Transverse colon (tissue), 4 donors: ENCODE results near the gene SERF2. TPM values are rescaled to one million over a fixed set of nuclear protein-coding genes. Genes with fewer than 3 reads are reported as not detected.

Source experiments
- DNase-seq: peaks from one replicate; pipeline ENCODE4 v3.0.0-alpha.2; 2019
- H3K27ac ChIP-seq, 4 donors: fragments of 200-600 bp; sonication (generic); 2 replicates each; pipeline ENCODE4 v1.5.1; 2016 to 2018; ENCODE audit warnings: inconsistent platforms in 4 of 4
- H3K27me3 ChIP-seq: fragments of 200-600 bp; sonication (generic); 2 replicates; pipeline ENCODE4 v1.5.1; 2017; ENCODE audit warnings: inconsistent platforms
- H3K36me3 ChIP-seq, 4 donors: fragments of 200-600 bp; sonication (generic); 2 replicates each; pipeline ENCODE4 v1.5.1; 2017 to 2019; ENCODE audit warnings: inconsistent platforms in 4 of 4
- H3K4me1 ChIP-seq, 4 donors: fragments of 200-600 bp; sonication (generic); 2 replicates each; pipeline ENCODE4 v1.5.1; 2017 to 2020; ENCODE audit warnings: inconsistent platforms in 4 of 4
- H3K4me3 ChIP-seq, 4 donors: fragments of 200-600 bp; sonication (generic); 1 replicate in 1 of 4; 2 replicates in 3 of 4; pipeline versions ENCODE4 v1.5.1 to v1.6.1; 2017 to 2019; ENCODE audit warnings: inconsistent platforms in 4 of 4
- H3K9me3 ChIP-seq, 2 donors: fragments of 200-600 bp; sonication (generic); 2 replicates each; pipeline ENCODE4 v1.5.1; 2017 to 2019; ENCODE audit warnings: inconsistent platforms in 2 of 2
- EP300 ChIP-seq: sonication (generic); formaldehyde crosslinking; IDR thresholded peaks from one replicate; pipeline ENCODE4 v1.6.1; 2017; ENCODE audit warnings: antibody characterized with exemption, low read depth
- POLR2A ChIP-seq: fragments of 450-650 bp; IDR thresholded peaks from one replicate; pipeline ENCODE4 v1.6.1; 2016; ENCODE audit warnings: antibody characterized with exemption, mild to moderate bottlenecking, moderate library complexity
- POLR2AphosphoS5 ChIP-seq, 3 donors: sonication (generic); formaldehyde crosslinking; IDR thresholded peaks; one replicate each; pipeline ENCODE4 v1.6.1; 2016; ENCODE audit warnings: antibody characterized with exemption in 3 of 3
- WGBS, 2 donors: methylation state at CpG; one replicate each; pipeline ENCODE4 v1.1.5; 2018; ENCODE audit warnings: low coverage in 1 of 2; 5-methylcytosine and 5-hydroxymethylcytosine counted together
- in situ Hi-C, 4 donors: fragments of 200-750 bp; cut with MboI; loops; one replicate each; pipeline versions ENCODE4 v1.15.0 to v1.15.1; 2017; ENCODE audit warnings: low sequenced_read_pairs in 3 of 4, low pct_ligation_motif_present in 1 of 4, low pct_unique_long_range_greater_than_20kb in 1 of 4
- intact Hi-C: fragments of 100-400 bp; cut with DNase I; formaldehyde crosslinking; loops from one replicate; pipeline ENCODE4 v1.15.1; 2023; ENCODE audit warnings: low total_unique reads
- total RNA-seq, 4 donors: library from RNA; depleted of rRNA; stranded (reverse); fragments of >200 nt; gene quantifications; one replicate each; pipeline ENCODE4 v1.1.0, GENCODE V29; 2016
- TF ChIP-seq, protein P1 (sequence below), 5 experiments: fragments of 200-600 bp in 3 of 5; fragments of 450-650 bp in 2 of 5; sonication (generic) in 3 of 5; IDR thresholded peaks; 1 replicate in 2 of 5; 2 replicates in 3 of 5; pipeline ENCODE4 v1.5.1; 2016 to 2017; ENCODE audit warnings: antibody characterized with exemption in 5 of 5, inconsistent platforms in 3 of 5, mild to moderate bottlenecking in 2 of 5, moderate library complexity in 1 of 5

SERF2 gene
- total RNA-seq, 4 donors from 2014 or later, result 663 to 1,001 (median 825) TPM

DNA sequence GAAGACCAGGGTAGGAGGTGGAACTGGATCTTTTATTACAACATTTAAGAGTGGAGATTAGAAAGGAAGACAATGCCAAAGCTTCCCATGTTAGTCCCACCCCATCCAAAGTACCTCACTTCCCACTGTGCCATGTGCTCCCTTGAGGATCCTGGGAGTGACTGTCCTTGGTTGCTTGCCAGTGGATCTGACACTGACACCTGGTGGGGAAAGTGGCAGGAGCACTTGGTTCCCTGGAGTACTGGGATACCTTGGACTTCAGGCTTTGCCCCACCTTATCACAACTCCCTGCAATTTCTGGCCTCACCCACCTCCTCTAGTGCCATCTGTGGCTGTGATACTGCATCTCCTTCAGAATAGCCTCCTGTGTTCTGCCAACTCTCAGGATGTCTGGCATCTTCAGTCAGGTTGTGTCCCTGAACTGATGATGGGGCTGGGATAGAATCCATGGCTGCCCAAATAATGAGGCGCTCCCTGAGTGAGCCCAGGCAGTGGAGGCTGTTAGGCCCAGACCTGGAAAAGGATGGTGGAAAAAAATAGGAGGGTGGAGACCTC, 16.6 kb upstream of the SERF2 start:
- peaks cover 0 to 33% (median 17%) of the 10 kb centered on the region in 4 donors for H3K4me1 ChIP-seq
- no peaks in the 10 kb centered on the region for H3K27me3 ChIP-seq
- H3K9me3 ChIP-seq, result no peaks in the 10 kb centered on the region
- intact Hi-C loops (no loop called here), in situ Hi-C loops (loop anchor here in 1 of 4 donors (25.0 kb wide), 1 partner anchor 288 kb away; the partner anchor contains the start of gene TP53BP1)
- TF ChIP-seq, protein P1, sequence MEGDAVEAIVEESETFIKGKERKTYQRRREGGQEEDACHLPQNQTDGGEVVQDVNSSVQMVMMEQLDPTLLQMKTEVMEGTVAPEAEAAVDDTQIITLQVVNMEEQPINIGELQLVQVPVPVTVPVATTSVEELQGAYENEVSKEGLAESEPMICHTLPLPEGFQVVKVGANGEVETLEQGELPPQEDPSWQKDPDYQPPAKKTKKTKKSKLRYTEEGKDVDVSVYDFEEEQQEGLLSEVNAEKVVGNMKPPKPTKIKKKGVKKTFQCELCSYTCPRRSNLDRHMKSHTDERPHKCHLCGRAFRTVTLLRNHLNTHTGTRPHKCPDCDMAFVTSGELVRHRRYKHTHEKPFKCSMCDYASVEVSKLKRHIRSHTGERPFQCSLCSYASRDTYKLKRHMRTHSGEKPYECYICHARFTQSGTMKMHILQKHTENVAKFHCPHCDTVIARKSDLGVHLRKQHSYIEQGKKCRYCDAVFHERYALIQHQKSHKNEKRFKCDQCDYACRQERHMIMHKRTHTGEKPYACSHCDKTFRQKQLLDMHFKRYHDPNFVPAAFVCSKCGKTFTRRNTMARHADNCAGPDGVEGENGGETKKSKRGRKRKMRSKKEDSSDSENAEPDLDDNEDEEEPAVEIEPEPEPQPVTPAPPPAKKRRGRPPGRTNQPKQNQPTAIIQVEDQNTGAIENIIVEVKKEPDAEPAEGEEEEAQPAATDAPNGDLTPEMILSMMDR (IDR thresholded peaks at IDR 0.05), result peak; percentile 27 to 82 (median 52)
- TF ChIP-seq POLR2A, result peak; percentile 77
- no peak for TF ChIP-seq EP300
- TF ChIP-seq POLR2AphosphoS5 (IDR thresholded peaks at IDR 0.05), result peak; percentile 56 to 92 (median 82)
- peak overlapping the region; percentile 88 to 97 (median 92) for H3K27ac ChIP-seq
- peak; percentile 89 for DNase-seq
- peak overlapping the region in 3 of 4 donors; percentile 44 to 81 (median 74) for H3K4me3 ChIP-seq
- WGBS, 2 donors, result 42% methylated on average over 1 of the region's 1 CpG; no CpG with 5 or more reads in 1 of the 2 donors
- H3K36me3 ChIP-seq, result peaks cover 0 to 30% (median 14%) of the 10 kb centered on the region in 4 donors

DNA sequence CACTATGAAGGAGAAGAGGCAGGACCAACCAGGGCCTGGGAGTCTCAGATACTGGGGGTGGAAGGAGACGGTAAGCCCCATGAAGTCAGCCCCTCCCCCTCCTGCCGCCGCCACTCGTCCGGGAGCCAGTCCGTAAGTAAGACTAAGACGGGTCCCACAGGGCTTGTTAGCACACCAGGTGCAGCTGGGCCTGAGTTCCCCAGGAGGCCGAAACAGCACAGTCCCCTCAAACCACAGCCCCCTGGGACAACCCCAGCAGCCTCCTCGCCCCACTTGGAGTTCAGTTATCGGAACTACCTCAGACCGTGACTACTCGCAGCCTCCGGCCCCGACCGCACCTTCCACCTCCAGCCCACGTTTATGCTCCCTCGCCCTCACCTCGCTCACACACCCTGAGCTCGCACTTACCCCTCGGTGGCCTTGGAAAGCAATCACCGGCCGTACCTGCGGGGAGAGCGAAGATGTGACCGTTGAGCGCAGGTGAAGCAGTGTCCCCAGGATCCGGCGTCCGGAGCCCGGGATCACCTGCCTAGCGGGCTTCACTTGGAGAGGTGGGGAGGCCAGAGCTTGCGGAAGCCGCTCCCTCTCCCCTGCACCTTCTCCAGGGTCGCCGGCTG, 15.9 kb upstream of the SERF2 start:
- H3K36me3 ChIP-seq, result peaks cover 0 to 23% (median 11%) of the 10 kb centered on the region in 4 donors
- H3K27me3 ChIP-seq, result no peaks in the 10 kb centered on the region
- in situ Hi-C loops, result loop anchor here in 1 of 4 donors (25.0 kb wide), 1 partner anchor 289 kb away; the partner anchor contains the start of gene TP53BP1
- peak overlapping the region; percentile 44 to 81 (median 72) for H3K4me3 ChIP-seq
- intact Hi-C loops, result no loop called here
- DNase-seq, result peak; percentile 60
- H3K9me3 ChIP-seq, result no peaks in the 10 kb centered on the region
- 27% methylated on average over 35 of the region's 35 CpGs; no CpG with 5 or more reads in 1 of the 2 donors for WGBS, 2 donors
- H3K27ac ChIP-seq, result peak overlapping the region; percentile 88 to 97 (median 92)
- TF ChIP-seq POLR2A (no peak), EP300 (no peak), POLR2AphosphoS5 (IDR thresholded peaks at IDR 0.05) (no peak)
- TF ChIP-seq, protein P1 (IDR thresholded peaks at IDR 0.05), result no peak
- peaks cover 0 to 31% (median 17%) of the 10 kb centered on the region in 4 donors for H3K4me1 ChIP-seq

DNA sequence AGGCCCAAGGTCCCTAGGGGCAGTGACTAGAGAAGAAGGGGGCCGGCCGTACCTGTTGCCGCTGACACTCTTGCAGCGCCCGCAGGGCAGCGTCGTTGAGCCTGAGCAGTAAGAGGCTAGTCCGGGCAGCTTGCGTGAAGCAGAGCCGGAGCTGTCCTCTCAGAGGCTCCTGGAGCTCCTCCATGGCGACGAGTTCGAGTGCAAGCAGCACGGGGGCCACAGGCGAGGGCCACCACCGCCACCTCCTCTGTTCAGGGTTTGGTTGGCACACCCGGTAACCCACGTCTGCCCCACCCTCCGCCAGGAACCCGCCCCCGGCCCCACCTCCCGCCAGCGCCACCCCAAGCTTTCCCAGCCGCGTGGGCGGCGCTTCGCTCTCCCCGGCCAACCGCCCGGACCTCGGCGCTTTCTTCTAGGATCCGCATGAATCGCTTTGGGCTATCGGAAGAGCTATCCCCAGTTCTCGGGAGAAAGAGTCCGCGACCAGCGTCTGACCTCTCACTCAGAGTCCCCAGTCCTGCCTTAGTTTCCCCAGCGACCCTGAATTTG, 15.3 kb upstream of the SERF2 start, which contains the start of gene ELL3:
TSS of gene ELL3 (minus strand) at position 249 of the 549 bp plus-strand sequence. CDS start at position 184, 65 bp downstream.
- in situ Hi-C loops (loop anchor here in 1 of 4 donors (25.0 kb wide), 1 partner anchor 289 kb away; the partner anchor contains the start of gene TP53BP1), intact Hi-C loops (no loop called here)
- no peaks in the 10 kb centered on the region for H3K9me3 ChIP-seq
- TF ChIP-seq POLR2A, result peak; percentile 95
- TF ChIP-seq, protein P1 (IDR thresholded peaks at IDR 0.05), result no peak
- peak; percentile 93 to 95 (median 94) for TF ChIP-seq POLR2AphosphoS5 (IDR thresholded peaks at IDR 0.05)
- no peak for TF ChIP-seq EP300
- peaks cover 0 to 26% (median 15%) of the 10 kb centered on the region in 4 donors for H3K4me1 ChIP-seq
- H3K36me3 ChIP-seq, result peaks cover 0 to 18% (median 8%) of the 10 kb centered on the region in 4 donors
- WGBS, 2 donors, result 0% methylated on average over 28 of the region's 41 CpGs; no CpG with 5 or more reads in 1 of the 2 donors
- peak; percentile 91 for DNase-seq
- H3K4me3 ChIP-seq, result peak within 1 kb of the TSS; percentile 44 to 81 (median 72)
- peak within 1 kb of the TSS; percentile 88 to 97 (median 92) for H3K27ac ChIP-seq
- no peaks in the 10 kb centered on the region for H3K27me3 ChIP-seq
